HCT116 (cell line): ENCODE measurements around the gene ADGRL3. TPM values are rescaled to one million over a fixed set of nuclear protein-coding genes. Genes with fewer than 3 reads are reported as not detected.

ENCODE experiments used
- ATAC-seq: fragments of 200-7000 bp; cut with Tn5 transposase; 2 replicates; pipeline ENCODE4 v1.9.1; 2020; ENCODE audit warnings: mild to moderate bottlenecking, moderate library complexity
- BruUV-seq: library from RNA; stranded (reverse); fragments of 400-500 nt; replicated peaks from 2 replicates; lab custom pipeline; 2021; lab: Mats Ljungman, UMichigan
- CTCF ChIA-PET: fragments of 300-600 bp; sonication (Branson Sonifier 250); formaldehyde crosslinking; loops from one replicate; lab custom pipeline; 2021; ENCODE audit warnings: antibody characterized with exemption; lab: Charles Lee
- POLR2A ChIA-PET: fragments of 300-600, 350-600 bp; sonication (Branson Sonifier 250); formaldehyde crosslinking; loops from one replicate; lab custom pipeline; 2021; ENCODE audit warnings: antibody characterized with exemption; lab: Charles Lee
- RAD21 ChIA-PET, 2 experiments: fragments of 300-600 bp; sonication (Branson Sonifier 250); formaldehyde crosslinking; loops; one replicate each; lab custom pipeline; 2023; ENCODE audit warnings: low total read pairs in 2 of 2; ENCODE audit not compliant: uncharacterized antibody in 2 of 2, unreplicated experiment in 2 of 2, low non-redundant PET in 1 of 2; lab: Charles Lee
- DNase-seq: peaks from one replicate; pipeline ENCODE4 v3.0.0-alpha.2; 2010; ENCODE audit warnings: low read depth, low spot score
- H2AFZ ChIP-seq: fragments of 200-600 bp; shearing (Covaris generic), sonication (generic); 2 replicates; pipeline ENCODE4 v1.6.1; 2017; ENCODE audit warnings: low read depth, mixed run types, mixed read lengths, antibody characterized with exemption, low read length; ENCODE audit not compliant: poor library complexity, severe bottlenecking
- H3K27ac ChIP-seq: 2 replicates; pipeline ENCODE4 v1.5.1; 2012; ENCODE audit warnings: low read depth, low read length
- H3K27me3 ChIP-seq: fragments of 200-600 bp; sonication (generic); 2 replicates; pipeline ENCODE4 v1.6.1; 2016; ENCODE audit warnings: mixed run types, low read length, mixed read lengths; ENCODE audit not compliant: insufficient read depth
- H3K36me3 ChIP-seq, 2 experiments: fragments of 200-500 bp in 1 of 2; fragments of 200-600 bp in 1 of 2; sonication (Bioruptor generic) in 1 of 2; sonication (generic) in 1 of 2; 2 replicates each; pipeline versions ENCODE4 v1.5.1 to v1.6.1; 2014 to 2016; ENCODE audit warnings: low read length in 2 of 2, inconsistent platforms in 1 of 2, mixed read lengths in 1 of 2, mixed run types in 1 of 2; ENCODE audit not compliant: insufficient read depth in 2 of 2, control insufficient read depth in 1 of 2
- H3K4me1 ChIP-seq, 2 experiments: fragments of 200-600 bp in 1 of 2; sonication (generic) in 1 of 2; 2 replicates each; pipeline versions ENCODE4 v1.5.1 to v1.6.1; 2012 to 2017; ENCODE audit warnings: low read length in 2 of 2, inconsistent platforms in 1 of 2, mild to moderate bottlenecking in 1 of 2, mixed read lengths in 1 of 2, mixed run types in 1 of 2, moderate library complexity in 1 of 2; ENCODE audit not compliant: insufficient read depth in 2 of 2, control insufficient read depth in 1 of 2
- H3K4me2 ChIP-seq: fragments of 200-600 bp; sonication (generic); 2 replicates; pipeline ENCODE4 v1.6.1; 2017; ENCODE audit warnings: mixed run types, low read length, mixed read lengths
- H3K4me3 ChIP-seq, 2 experiments: fragments of 200-600 bp in 1 of 2; sonication (generic) in 1 of 2; replicated peaks in 1 of 2; 2 replicates each; pipeline ENCODE4 v1.5.1; 2011 to 2016; ENCODE audit warnings: low read length in 2 of 2, control low read depth in 1 of 2, low read depth in 1 of 2, mild to moderate bottlenecking in 1 of 2, mixed read lengths in 1 of 2, mixed run types in 1 of 2
- H3K79me2 ChIP-seq: fragments of 200-600 bp; sonication (generic); 2 replicates; pipeline ENCODE4 v1.6.1; 2017; ENCODE audit warnings: mild to moderate bottlenecking, mixed run types, low read length, moderate library complexity, mixed read lengths; ENCODE audit not compliant: insufficient read depth
- H3K9ac ChIP-seq: fragments of 200-600 bp; sonication (generic); 2 replicates; pipeline ENCODE4 v1.6.1; 2016; ENCODE audit warnings: low read length, mixed read lengths
- H3K9me2 ChIP-seq: fragments of 200-600 bp; sonication (generic), shearing (Covaris generic); 2 replicates; pipeline ENCODE4 v1.6.1; 2017; ENCODE audit warnings: mixed run types, mild to moderate bottlenecking, moderate library complexity; ENCODE audit not compliant: insufficient read depth
- H3K9me3 ChIP-seq, 2 experiments: fragments of 200-500 bp in 1 of 2; fragments of 200-600 bp in 1 of 2; sonication (Bioruptor generic) in 1 of 2; sonication (generic) in 1 of 2; 2 replicates each; pipeline ENCODE4 v1.6.1; 2014 to 2017; ENCODE audit warnings: low read length in 2 of 2, mixed read lengths in 2 of 2, inconsistent platforms in 1 of 2, low read depth in 1 of 2, mild to moderate bottlenecking in 1 of 2, mixed run types in 1 of 2, moderate library complexity in 1 of 2; ENCODE audit not compliant: control insufficient read depth in 1 of 2, insufficient read depth in 1 of 2
- H4K20me1 ChIP-seq: fragments of 200-600 bp; sonication (generic), shearing (Covaris generic); 2 replicates; pipeline ENCODE4 v1.6.1; 2017; ENCODE audit warnings: mixed run types, mild to moderate bottlenecking, moderate library complexity; ENCODE audit not compliant: insufficient read depth
- CBX3 ChIP-seq: IDR thresholded peaks from 2 replicates; pipeline ENCODE4 v1.6.1; 2012; ENCODE audit warnings: low read depth
- CEBPB ChIP-seq: IDR thresholded peaks from 2 replicates; pipeline ENCODE4 v1.6.1; 2012; ENCODE audit warnings: low read depth
- CTCF ChIP-seq, 3 experiments: fragments of 200-600 bp in 1 of 3; sonication (generic) in 1 of 3; IDR thresholded peaks in 2 of 3; conservative IDR thresholded peaks in 1 of 3; 2 replicates each; pipeline ENCODE4 v1.5.1; 2012 to 2017; ENCODE audit warnings: low read depth in 2 of 3, low read length in 2 of 3, antibody characterized with exemption in 1 of 3, borderline replicate concordance in 1 of 3, control low read depth in 1 of 3, mild to moderate bottlenecking in 1 of 3, mixed read lengths in 1 of 3, mixed run types in 1 of 3, moderate library complexity in 1 of 3; ENCODE audit not compliant: insufficient read depth in 1 of 3
- EGR1 ChIP-seq: IDR thresholded peaks from 2 replicates; pipeline ENCODE4 v1.6.1; 2012; ENCODE audit warnings: low read depth
- RAD21 ChIP-seq: IDR thresholded peaks from 2 replicates; pipeline ENCODE4 v1.6.1; 2012; ENCODE audit warnings: low read depth, mild to moderate bottlenecking
- YY1 ChIP-seq: IDR thresholded peaks from 2 replicates; pipeline ENCODE4 v1.6.1; 2011; ENCODE audit warnings: low read length, low read depth, moderate library complexity, mild to moderate bottlenecking; ENCODE audit not compliant: insufficient replicate concordance; ENCODE audit errors: extremely low read depth
- ZFX ChIP-seq: fragments of 450-650 bp; IDR thresholded peaks from 2 replicates; pipeline ENCODE4 v1.6.1; 2017
- ZNF274 ChIP-seq: fragments of 200-500 bp; sonication (Bioruptor generic); IDR thresholded peaks from 2 replicates; pipeline ENCODE4 v1.6.1; 2014; ENCODE audit warnings: mild to moderate bottlenecking, low read depth, low read length, inconsistent platforms
- intact Hi-C: fragments of 100-400 bp; cut with micrococcal nuclease; formaldehyde crosslinking; loops from 2 replicates; pipeline ENCODE4 v1.10.0; 2022
- total RNA-seq: library from RNA; stranded (reverse); gene quantifications from one replicate; pipeline ENCODE4 v1.2.1, GENCODE V29; 2021; ENCODE audit not compliant: unreplicated experiment
- TF ChIP-seq, protein P1 (sequence below): IDR thresholded peaks from 2 replicates; pipeline ENCODE4 v1.6.1; 2012; ENCODE audit warnings: low read depth

The ADGRL3 gene
- total RNA-seq, 1 experiment from 2014 or later = not detected

DNA sequence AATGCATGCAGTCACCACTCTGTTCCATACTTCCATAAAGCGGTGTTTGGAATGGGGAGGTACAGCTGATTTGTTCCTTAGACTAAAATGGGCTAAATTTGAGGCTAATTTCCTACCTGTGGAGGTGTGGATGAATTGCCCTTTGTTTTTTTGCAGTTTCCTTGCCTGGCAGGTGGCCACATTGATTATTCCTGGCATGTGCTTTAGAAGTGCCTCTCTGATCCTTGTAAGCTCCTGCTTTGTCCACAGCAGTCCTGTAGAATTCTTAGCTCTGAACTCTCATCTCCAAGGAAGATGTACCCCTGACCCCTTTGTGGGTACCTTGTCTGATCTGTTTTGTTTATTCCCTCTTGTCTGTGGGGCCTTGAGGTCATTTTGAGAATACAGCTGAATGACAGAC, 136.8 kb downstream of the ADGRL3 start:
- CTCF ChIA-PET = no interaction called here
- DNase-seq (no peak), ATAC-seq (no peak)
- no TSS peak for BruUV-seq
- Histone ChIP-seq H3K27me3 (no peaks in the 10 kb centered on the region), H3K36me3 (no peaks in the 10 kb centered on the region), H2AFZ (no peak overlapping the region), H3K4me3 (no peak overlapping the region), H3K9ac (no peak overlapping the region), H3K4me2 (no peak overlapping the region), H4K20me1 (no peaks in the 10 kb centered on the region), H3K79me2 (no peaks in the 10 kb centered on the region), H3K9me3 (peaks cover 0 to 13% of the 10 kb centered on the region in 2 experiments; a peak in 3 of 4 replicates), H3K27ac (no peak overlapping the region), H3K4me1 (no peaks in the 10 kb centered on the region), H3K9me2 (no peaks in the 10 kb centered on the region)
- RAD21 ChIA-PET = no interaction called here
- intact Hi-C loops = no loop called here
- TF ChIP-seq ZFX = no peak
- no peak for TF ChIP-seq EGR1
- no peak for TF ChIP-seq CEBPB
- POLR2A ChIA-PET = no interaction called here

GRCh38 chr4:61342061-61342460, 141.9 kb downstream of the ADGRL3 start:
- Histone ChIP-seq H3K9me2 (no peaks in the 10 kb centered on the region), H3K27me3 (no peaks in the 10 kb centered on the region), H3K4me3 (no peak overlapping the region), H3K4me1 (no peaks in the 10 kb centered on the region)
- TF ChIP-seq RAD21 (no peak), CEBPB (no peak), CTCF (IDR thresholded peaks at IDR 0.05 in 2 of 3, conservative IDR thresholded peaks at IDR 0.05 in 1 of 3; ENCODE audit: borderline replicate concordance in 1 of 3, insufficient read depth in 1 of 3, low read depth in 2 of 3, low read length in 2 of 3) (no peak), ZNF274 (no peak), YY1 (no peak), CBX3 (no peak)
- TF ChIP-seq, protein P1, sequence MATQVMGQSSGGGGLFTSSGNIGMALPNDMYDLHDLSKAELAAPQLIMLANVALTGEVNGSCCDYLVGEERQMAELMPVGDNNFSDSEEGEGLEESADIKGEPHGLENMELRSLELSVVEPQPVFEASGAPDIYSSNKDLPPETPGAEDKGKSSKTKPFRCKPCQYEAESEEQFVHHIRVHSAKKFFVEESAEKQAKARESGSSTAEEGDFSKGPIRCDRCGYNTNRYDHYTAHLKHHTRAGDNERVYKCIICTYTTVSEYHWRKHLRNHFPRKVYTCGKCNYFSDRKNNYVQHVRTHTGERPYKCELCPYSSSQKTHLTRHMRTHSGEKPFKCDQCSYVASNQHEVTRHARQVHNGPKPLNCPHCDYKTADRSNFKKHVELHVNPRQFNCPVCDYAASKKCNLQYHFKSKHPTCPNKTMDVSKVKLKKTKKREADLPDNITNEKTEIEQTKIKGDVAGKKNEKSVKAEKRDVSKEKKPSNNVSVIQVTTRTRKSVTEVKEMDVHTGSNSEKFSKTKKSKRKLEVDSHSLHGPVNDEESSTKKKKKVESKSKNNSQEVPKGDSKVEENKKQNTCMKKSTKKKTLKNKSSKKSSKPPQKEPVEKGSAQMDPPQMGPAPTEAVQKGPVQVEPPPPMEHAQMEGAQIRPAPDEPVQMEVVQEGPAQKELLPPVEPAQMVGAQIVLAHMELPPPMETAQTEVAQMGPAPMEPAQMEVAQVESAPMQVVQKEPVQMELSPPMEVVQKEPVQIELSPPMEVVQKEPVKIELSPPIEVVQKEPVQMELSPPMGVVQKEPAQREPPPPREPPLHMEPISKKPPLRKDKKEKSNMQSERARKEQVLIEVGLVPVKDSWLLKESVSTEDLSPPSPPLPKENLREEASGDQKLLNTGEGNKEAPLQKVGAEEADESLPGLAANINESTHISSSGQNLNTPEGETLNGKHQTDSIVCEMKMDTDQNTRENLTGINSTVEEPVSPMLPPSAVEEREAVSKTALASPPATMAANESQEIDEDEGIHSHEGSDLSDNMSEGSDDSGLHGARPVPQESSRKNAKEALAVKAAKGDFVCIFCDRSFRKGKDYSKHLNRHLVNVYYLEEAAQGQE = no peak
- TF ChIP-seq, all 23 proteins: peak for 0
- Histone ChIP-seq H3K36me3 (no peaks in the 10 kb centered on the region), H3K9ac (no peak overlapping the region), H3K27ac (no peak overlapping the region), H4K20me1 (no peaks in the 10 kb centered on the region), H2AFZ (no peak overlapping the region), H3K79me2 (no peaks in the 10 kb centered on the region), H3K9me3 (peaks cover 3 to 12% of the 10 kb centered on the region in 2 experiments; a peak in 2 of 4 replicates), H3K4me2 (no peak overlapping the region)
- ChIA-PET RAD21 (no interaction called here), POLR2A (no interaction called here), CTCF (no interaction called here)
- intact Hi-C loops = no loop called here
- DNase-seq = no peak
- no TSS peak for BruUV-seq
- no peak for ATAC-seq
